GDM1 (cell line): ENCODE results near the gene GTF2F1.
"Not testable (repeated sequence)": the region's sequence is repeated elsewhere in the genome, so short reads cannot be mapped to it uniquely, and the experiment has no call there.

Source experiments
- DNase-seq: peaks from one replicate; lab custom pipeline; 2025; lab: John Stamatoyannopoulos, UW

Gene GTF2F1

GRCh38 chr19:6355321-6356040, 37.5 kb downstream of the GTF2F1 start:
- DNase-seq: not testable (repeated sequence)

DNA sequence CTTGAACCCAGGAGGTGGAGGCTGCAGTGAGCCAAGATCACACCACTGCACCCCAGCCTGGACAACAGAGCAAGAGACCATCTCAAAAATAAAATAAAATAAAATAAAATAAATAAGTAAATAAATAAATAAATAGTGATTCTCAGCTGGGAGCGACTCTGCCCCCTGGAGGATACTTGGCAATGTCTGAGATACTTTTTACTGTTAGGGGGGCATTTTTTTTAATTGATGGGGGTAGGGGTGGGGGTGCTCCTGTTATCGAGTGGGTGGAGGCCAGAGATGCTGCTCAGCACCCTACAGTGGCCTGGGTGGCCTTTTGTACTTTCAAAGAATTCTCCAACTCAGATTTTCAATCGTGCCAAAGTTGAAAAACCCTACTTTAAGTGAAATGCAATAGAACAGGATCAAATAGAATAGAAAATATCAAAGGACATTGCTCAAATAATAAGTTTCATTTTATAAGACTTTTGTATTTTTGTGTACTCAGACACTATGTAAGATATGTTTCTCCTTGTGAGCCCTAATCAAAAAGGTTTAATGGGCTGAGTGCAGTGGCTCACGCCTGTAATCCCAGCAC, 38.8 kb downstream of the GTF2F1 start:
- DNase-seq: no peak

GRCh38 chr19:6352381-6353165, 40.4 kb downstream of the GTF2F1 start:
- DNase-seq: no peak

DNA sequence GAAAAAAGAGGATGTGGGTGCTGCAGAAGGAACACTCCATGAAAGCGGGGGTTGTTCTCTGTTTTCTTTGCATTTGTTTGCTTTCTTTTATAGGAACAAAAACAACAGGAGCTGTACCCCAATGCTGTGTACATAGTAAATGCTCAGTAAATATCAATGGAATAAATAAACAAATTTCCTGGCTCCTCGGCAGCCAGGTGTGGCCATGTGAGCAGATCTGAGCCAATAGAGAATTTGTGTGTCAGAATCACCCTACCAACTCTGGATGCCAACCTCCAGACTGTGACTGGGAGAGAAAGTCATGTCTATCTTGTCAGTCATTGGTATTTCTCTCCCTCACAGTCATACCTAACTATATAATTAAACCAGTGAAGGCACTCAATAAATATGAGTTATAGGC, 42.3 kb downstream of the GTF2F1 start:
- no peak for DNase-seq

- DNase-seq: not testable (repeated sequence)
These were observed 43.7 kb downstream of the GTF2F1 start for GRCh38 chr19:6349271-6349670.

- DNase-seq: no peak
These were observed 49.5 kb downstream of the GTF2F1 start for GRCh38 chr19:6343462-6343861.

DNA sequence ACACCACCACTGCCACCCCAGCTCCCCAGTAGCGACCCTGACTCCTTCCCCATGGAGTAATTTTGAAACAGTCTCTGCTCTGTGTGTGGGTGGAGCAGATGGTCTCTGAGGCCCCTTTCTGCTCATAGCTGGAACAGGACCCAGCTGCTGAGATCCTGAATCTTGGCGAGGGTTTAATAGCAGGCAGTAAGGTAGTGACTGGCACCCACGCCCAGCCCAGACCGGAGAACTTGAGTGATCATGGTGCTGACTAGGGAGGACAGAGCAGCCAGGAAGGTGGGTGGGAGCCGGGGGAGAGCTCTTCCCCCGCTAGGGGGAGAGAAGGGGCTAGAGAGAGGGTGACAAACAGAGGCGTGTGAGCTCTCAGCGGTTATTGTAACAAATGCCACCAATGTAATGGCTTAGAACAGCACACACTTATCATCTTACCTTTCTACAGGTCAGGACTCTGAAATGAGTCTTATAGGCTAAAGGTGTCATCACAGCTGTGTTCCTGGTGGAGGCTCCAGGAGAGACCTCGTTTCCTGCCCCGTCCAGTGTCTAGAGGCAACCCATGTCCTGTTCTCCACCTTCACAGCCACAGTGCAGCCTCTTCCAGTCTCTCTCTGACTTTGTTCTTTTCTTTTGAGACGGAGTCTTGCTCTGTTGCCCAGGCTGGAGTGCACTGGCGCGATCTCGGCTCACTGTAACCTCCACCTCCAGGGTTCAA, 52.3 kb downstream of the GTF2F1 start:
- DNase-seq: no peak

DNA sequence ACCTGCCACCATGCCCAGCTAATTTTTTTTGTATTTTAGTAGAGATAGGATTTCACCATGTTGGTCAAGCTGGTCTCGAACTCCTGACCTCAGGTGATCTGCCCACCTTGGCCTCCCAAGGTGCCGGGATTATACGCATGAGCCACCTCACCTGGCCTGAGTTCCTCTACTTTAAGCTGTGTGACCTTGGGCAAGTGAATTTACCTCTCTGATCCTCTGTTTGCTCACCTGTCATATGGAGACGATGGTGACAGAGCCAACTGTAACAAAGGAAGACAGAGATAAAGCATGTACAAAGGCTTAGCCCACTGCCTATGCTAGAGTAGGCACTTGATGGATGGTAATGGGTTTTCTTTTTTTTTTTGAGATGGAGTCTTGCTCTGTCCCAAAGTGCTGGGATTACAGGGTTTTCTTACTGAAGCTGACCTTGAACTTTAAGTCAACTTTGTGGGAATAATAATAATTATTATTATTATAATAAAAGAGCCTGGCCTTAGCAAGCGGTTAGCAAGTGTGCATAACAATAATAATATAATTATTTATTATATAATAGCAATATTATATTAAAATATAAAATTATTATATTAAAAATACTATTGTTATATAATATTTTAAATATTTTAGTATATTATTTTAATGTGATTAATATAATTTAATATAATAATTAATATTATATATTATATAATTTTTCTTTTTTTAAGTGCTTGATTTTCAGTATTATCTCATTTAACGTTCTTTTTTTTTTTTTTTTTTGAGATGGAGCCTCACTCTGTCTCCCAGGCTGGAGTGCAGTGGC, 58.3 kb downstream of the GTF2F1 start:
- no peak for DNase-seq

- DNase-seq: no peak
These were observed 59.5 kb downstream of the GTF2F1 start, which contains the start of gene ACER1 for GRCh38 chr19:6333439-6333838. Gene ACER1 (minus strand): TSS chr19:6333612. CDS start chr19:6333551, 61 bp downstream.
